ENCODE measurements around the gene FRG1.
"Not testable (repeated sequence)": the region's sequence is repeated elsewhere in the genome, so short reads cannot be mapped to it uniquely, and the experiment has no call there.

Gene FRG1

GRCh38 chr4:189988877-189989431 lies 48.3 kb downstream of the FRG1 start:
- Histone ChIP-seq H4K20me1 (no peaks in the 10 kb centered on the region), H3K36me3 (no peaks in the 10 kb centered on the region), H3K4me3 (no peak overlapping the region), H3K27ac (no peak overlapping the region), H3K4me2 (no peak overlapping the region), H3K27me3 (no peaks in the 10 kb centered on the region), H3K9ac (no peak overlapping the region), H3K9me3 (replicated peaks in 1 of 11) (peaks cover 0 to 3% (median 0%) of the 10 kb centered on the region in 11 experiments; a peak in 2 of 22 replicates), H3K4me1 (no peaks in the 10 kb centered on the region)
- TF ChIP-seq Cebpa-rat (IDR thresholded peaks at IDR 0.05), result no peak

- H3K9me3 ChIP-seq (replicated peaks in 1 of 11); H3K4me3 ChIP-seq; H3K27ac ChIP-seq; H3K4me2 ChIP-seq; H3K9ac ChIP-seq; H3K36me3 ChIP-seq; H3K27me3 ChIP-seq; H4K20me1 ChIP-seq; H3K4me1 ChIP-seq: not testable (repeated sequence)
Measured at GRCh38 chr4:189989941-189990340, 49.3 kb downstream of the FRG1 start.

All from BLaER1 treated with 17β-estradiol and CSF1 and Interleukin-3, amounts not matched to agents 10 nM and 100 nM (cell line).